NCI-H2196 treated with DMSO at 0.1 percent for 48 hours (cell line): ENCODE results near the gene PTPRG.

Experiments used
- DNase-seq: peaks from one replicate; lab custom pipeline; 2025; ENCODE audit not compliant: unreplicated experiment; lab: John Stamatoyannopoulos, UW

Gene PTPRG

DNA sequence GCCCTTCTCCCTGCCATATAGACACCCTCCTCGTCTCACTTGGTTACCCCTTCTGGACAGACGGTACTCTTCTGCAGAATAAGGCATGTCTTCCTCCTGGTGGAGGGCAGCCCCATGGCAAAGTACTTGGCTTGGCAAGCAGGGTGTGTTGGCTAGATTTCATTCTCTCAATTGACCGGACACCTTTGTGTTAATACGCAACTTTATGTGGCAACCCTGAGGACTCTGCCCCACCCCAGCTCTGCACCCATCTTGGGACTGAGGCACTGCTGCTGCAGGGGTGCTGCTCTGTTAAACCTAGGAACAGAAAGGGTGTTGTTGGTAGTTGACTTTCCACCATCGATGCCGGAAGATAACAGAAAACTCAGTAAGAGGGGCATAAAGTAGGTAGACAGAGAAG lies 55.2 kb downstream of the PTPRG start:
- no peak for DNase-seq

DNA sequence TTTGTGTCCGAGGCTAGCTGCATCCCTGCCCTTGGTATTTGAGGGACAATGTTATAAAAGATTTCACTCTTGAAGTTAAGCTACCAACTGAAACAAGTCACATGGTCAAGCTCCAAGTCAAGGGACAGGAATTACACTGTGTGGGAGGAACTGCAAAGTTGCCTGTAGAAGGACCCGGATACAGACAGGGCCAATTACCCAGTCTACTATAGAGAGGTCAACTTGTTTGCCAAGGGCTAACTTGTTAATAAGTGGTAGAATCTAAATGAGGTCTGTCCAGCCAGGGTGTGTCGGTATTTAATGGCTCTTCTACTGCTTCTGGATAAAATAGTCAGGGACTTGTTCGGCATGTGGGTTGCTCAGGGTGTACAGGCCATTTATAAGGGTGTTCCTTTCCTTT lies 55.7 kb downstream of the PTPRG start:
- no peak for DNase-seq

DNA sequence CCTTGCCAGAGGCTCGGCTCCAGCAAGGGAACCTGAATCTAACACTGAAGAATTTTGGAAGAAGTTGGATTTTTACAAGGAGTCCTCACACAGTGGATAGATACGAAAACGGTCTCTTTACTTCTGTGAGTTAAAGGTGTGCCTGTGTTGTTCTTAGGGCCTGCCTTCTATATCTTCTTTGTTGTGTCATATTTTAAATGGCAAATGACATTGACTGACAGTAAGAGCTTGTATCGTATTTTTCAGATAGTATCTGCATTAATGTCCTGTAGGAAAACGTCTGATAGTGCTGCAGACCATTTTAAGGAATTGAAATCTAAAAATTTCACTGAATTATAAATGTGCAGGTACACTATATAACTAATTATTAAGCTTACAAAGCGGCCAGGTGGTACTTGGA lies 56.3 kb downstream of the PTPRG start:
- DNase-seq: no peak

- DNase-seq: no peak
Measured at GRCh38 chr3:61618231-61618630, 56.9 kb downstream of the PTPRG start.

DNA sequence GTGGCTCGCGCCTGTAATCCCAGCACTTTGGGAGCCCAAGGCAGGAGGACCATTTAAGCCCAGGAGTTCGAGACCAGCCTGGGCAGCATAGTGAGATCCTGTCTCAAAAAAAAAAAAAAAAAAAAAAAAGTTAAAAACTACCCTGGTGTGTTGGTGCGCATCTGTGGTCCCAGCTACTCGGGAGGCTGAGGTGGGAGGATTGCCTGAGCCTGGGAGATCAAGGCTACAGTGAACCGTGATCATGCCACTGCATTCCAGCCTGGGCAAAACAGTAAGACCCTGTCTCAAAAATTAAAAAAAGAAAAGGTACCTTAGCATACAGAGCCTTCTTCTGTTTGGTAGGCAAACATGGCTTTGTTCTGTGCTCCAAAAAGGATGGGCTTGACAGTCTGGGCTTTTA lies 57.5 kb downstream of the PTPRG start:
- no peak for DNase-seq

GRCh38 chr3:61620073-61620472 lies 58.7 kb downstream of the PTPRG start:
- no peak for DNase-seq

DNA sequence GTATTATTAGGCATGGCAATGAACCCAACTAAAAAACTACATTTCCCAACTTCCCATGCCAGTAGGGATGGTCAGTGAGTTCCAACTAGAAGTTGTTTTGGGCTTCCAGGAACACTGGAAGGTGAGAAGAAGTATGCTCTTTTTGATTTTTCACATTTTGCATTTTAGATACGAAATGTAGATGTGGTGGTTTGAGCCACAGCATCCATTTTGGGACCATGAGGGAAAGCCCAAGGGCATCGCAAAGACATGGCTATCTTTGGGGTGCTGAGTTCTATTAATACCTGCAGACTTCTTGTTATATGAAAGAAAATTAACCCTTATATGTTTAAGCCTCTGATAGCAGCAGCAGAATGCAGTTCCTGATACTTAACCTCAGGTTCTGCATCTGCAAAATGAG lies 62.9 kb downstream of the PTPRG start:
- DNase-seq: no peak

- no peak for DNase-seq
Measured at GRCh38 chr3:61625429-61625828, 64.1 kb downstream of the PTPRG start.

DNA sequence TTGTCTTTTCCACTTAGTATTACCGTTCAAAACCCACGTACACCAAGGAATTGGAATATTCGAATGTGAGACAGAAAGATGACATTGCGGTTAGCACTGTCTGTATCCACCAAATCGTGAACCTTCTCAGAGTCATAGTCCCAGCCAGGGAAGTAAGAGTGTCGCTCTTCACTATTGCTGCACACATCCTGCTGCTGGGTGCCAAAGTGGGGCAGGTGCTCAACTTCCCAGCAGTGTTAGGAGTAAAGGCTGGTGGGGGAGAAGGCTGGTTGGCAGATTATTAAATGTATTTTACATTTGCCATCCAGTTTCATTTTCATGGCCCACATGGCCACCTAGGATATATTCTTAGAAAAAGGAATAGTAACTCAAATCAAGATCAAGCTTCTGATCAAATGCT lies 65.1 kb downstream of the PTPRG start:
- no peak for DNase-seq

DNA sequence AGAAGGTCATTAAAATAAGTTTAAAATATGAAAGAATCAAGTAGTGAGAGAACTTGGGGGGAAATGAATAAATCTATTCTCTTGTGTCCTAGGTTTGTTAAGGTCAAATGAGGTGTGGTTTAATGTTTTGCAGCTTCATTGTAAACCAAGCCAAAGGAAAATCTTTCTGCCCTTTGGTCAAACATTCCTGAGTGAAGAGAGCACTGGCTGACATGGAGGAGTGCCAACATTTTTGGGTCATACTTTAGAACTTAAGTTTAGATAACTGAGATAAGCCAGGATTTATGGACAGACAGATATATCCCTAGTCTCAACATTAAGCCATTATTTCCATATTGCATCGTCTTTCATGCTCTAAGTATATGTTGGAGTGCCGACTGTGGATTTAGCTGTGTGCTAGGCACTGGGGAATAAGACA lies 66.4 kb downstream of the PTPRG start:
- DNase-seq: no peak

GRCh38 chr3:61628636-61629035 lies 67.3 kb downstream of the PTPRG start:
- no peak for DNase-seq

GRCh38 chr3:61629442-61629841 lies 68.1 kb downstream of the PTPRG start:
- DNase-seq: no peak

DNA sequence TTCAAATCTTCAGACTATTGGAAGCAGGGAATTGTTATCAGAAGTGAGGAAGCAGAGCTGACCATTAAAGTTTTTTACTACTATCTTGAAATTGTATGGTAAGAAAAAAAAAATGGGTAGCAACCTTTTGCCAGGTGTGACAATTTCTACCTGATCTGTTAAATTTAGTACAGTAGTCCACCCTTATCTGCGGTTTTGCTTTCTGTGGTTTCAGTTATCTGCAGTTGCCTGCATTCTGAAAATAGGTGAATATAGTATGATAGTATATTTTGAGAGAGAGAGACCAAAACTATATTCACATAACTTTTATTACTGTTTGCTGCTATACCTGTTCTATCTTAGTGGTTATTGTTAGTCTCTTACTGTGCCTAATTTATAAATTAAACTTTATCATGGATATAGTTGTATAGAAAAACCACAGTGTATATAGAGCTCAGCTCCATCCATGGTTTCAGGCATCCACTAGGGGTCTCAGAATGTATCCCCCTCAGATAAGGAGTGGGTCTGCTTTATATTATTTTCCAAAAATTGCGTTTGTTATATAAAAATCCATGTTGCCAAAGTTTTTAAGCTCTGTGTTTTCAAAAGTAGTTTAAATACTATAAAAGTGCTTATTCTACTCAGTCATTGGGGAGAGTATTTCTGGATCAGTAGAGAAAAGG lies 69.9 kb downstream of the PTPRG start:
- DNase-seq: no peak

GRCh38 chr3:61632568-61633175 lies 71.3 kb downstream of the PTPRG start:
- DNase-seq: no peak

- DNase-seq: no peak
Measured at GRCh38 chr3:61634678-61635077, 73.3 kb downstream of the PTPRG start.

DNA sequence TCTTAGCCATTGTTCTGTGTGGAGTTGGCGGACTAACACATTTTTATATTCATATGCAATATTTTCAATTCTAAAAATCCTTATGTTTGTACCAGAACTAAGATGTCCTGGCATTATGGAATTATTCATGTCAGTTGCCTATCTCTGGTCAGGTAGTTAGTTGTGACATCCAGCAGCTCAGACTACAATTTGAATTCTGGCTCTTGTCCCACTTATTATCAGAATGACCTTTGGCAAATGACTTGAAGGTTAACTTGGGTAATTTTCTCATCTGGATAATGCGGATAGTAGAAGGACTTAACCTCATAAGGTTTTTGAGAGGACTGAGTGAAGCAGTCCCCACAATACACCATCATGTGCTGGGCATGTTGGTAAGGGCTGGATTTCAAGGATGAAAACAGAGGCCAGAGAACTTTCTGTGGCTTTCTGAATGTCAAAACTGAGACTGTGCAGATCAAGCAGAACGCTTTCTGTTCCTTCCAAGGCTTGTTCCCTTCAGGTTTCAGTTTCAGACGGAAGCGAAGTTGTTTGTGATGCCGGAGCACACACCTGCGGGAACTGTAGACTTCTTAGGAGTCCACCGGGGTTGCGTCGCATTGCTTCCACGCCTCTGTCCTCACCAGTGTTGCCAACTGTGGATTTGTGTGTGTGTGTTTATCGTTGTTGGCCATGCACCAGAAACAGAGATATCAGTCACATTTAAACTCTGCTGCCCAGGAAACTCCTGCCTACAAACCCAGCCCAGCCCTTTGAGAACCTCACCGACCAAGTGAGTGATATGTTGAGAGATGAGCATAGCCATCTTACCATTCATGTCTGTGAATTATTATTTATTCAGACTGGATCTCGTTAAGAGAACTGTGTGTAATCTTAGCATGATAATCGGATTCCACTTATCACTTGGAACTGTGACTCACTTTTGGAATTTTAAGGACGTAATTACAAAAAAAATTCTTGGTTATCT lies 76.0 kb downstream of the PTPRG start:
- no peak for DNase-seq

DNA sequence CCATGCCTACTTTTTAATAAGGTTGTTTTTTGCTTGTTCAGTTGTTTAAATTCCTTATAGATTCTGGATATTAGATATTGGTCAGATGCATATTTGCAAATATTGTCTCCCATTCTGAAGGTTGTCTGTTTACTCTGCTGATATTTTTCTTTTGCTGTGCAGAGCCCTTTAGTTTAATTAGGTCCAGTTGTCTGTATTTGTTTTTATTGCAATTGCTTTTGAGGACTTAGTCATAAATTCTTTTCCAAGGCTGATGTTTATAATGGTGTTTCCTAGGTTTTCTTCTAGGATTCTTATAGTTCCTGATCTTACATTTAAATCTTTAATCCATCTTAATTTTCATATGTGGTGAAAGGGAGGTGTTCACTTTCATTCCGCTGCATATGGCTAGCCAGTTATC lies 77.4 kb downstream of the PTPRG start:
- no peak for DNase-seq

DNA sequence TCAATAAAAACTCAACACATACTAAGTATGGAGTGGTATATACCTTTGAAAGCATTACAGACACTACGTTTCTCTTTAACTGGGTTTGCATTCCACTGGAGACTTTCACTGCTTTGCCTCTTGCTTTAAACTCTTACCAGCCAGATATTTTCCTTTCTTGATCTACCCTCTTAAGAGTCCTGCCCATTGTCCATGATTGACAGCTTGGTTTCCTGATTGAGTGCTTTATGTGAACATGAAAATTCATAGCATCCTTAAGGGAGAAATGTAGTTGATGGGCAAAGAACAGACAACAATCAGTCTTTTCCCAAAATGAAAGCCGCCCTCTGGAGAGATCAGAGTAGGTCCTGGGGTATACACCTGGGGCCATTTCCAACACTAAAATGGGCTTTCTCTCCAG lies 78.6 kb downstream of the PTPRG start:
- no peak for DNase-seq

DNA sequence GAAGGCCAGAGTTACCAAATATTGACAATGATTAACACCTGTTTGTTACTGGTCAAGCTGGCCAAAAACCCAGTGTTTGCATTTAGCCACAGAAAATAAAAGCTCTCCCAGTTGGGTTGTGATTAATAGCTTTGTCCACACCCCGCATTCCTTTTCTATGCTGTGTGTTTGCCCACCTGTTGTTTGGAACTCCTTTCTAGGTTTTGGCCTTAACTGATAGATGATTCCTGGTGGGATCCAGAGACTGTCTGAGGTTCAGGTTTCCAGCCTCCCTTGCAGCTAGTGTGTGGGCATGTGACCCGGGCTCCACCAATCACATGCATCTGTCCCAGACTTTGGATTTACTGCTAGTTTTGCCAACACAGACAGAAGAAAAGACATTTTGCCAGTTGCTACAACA lies 83.8 kb downstream of the PTPRG start:
- DNase-seq: peak; percentile 40

GRCh38 chr3:61646360-61646759 lies 85.0 kb downstream of the PTPRG start:
- no peak for DNase-seq

DNA sequence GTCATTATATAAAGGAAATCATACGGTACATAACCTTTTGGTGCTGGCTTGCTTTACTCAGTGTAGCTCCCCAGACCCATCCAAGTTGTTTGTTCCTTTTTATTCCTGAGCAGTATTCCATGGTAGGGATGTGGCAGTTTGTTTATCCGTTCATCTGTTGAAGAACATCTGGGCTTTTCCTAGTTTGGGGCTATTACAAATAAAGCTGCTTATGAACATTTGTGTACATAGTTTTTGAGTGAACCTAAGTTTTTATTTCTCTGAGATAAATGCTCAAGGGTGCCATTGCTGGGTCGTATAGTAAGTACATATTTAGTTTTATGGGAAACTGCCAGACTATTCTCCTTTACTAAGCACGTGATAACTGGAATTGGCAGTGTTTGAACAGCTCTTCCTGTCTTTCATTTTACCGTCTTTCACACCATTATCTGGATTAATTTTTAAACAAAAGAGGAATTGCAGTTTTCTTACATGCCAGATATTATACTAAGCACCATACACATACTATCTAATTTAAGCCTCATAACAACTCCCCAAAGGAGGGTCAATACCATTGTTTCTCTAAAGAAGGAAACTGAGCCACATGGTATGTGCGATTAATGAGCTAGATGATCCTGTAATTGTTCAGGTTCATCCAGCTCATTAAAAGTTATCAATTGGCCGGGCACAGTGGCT lies 85.6 kb downstream of the PTPRG start:
- DNase-seq: no peak
